Osteocyte (in vitro differentiated cells): ENCODE results near the gene ME2. TPM values are rescaled to one million over a fixed set of nuclear protein-coding genes. Genes with fewer than 3 reads are reported as not detected.
A peak's percentile ranks its signal among the peaks of the same experiment; 100 is the strongest.
"Not testable (repeated sequence)": the region's sequence is repeated elsewhere in the genome, so short reads cannot be mapped to it uniquely, and the experiment has no call there.

Experiments
- DNase-seq: peaks from one replicate; pipeline ENCODE4 v3.0.0; 2021; ENCODE audit warnings: mixed read lengths; ENCODE audit not compliant: unreplicated experiment; ENCODE audit errors: extremely low spot score
- H3K27ac Mint-ChIP-seq: one replicate; pipeline ENCODE4 v1.8.0; 2021; ENCODE audit warnings: mild to moderate bottlenecking, mixed read lengths; ENCODE audit not compliant: unreplicated experiment
- H3K27me3 Mint-ChIP-seq: one replicate; pipeline ENCODE4 v1.8.0; 2021; ENCODE audit warnings: mixed read lengths; ENCODE audit not compliant: unreplicated experiment
- H3K36me3 Mint-ChIP-seq: one replicate; pipeline ENCODE4 v1.8.0; 2021; ENCODE audit warnings: mixed read lengths; ENCODE audit not compliant: unreplicated experiment
- H3K4me1 Mint-ChIP-seq: one replicate; pipeline ENCODE4 v1.8.0; 2021; ENCODE audit warnings: mixed read lengths; ENCODE audit not compliant: unreplicated experiment
- H3K4me3 Mint-ChIP-seq: one replicate; pipeline ENCODE4 v1.8.0; 2021; ENCODE audit warnings: mild to moderate bottlenecking, moderate library complexity, mixed read lengths; ENCODE audit not compliant: unreplicated experiment
- H3K9me3 Mint-ChIP-seq: one replicate; pipeline ENCODE4 v1.8.0; 2021; ENCODE audit warnings: mixed read lengths; ENCODE audit not compliant: unreplicated experiment
- CTCF ChIP-seq: fragments of 200-600 bp; sonication (generic); IDR thresholded peaks from 2 replicates; pipeline ENCODE4 v1.5.0; 2021; ENCODE audit warnings: antibody characterized with exemption, mild to moderate bottlenecking, moderate library complexity
- total RNA-seq: library from RNA; stranded (reverse); gene quantifications from 2 replicates; pipeline ENCODE4 v1.2.1, GENCODE V29; 2021

The ME2 gene
- total RNA-seq, 1 donor from 2014 or later: 31.8 TPM

GRCh38 chr18:50850307-50851065, 28.4 kb upstream of the ME2 start:
- peaks cover 2% of the 10 kb centered on the region for H3K36me3 Mint-ChIP-seq
- H3K27ac Mint-ChIP-seq: no peak overlapping the region
- H3K27me3 Mint-ChIP-seq: peaks cover 32% of the 10 kb centered on the region
- DNase-seq: peak; percentile 36
- H3K4me3 Mint-ChIP-seq: no peak overlapping the region
- TF ChIP-seq CTCF: no peak
- H3K4me1 Mint-ChIP-seq: no peaks in the 10 kb centered on the region
- H3K9me3 Mint-ChIP-seq: no peaks in the 10 kb centered on the region

- Mint-ChIP-seq H3K36me3 (peaks cover 2% of the 10 kb centered on the region), H3K4me3 (no peak overlapping the region), H3K4me1 (no peaks in the 10 kb centered on the region), H3K9me3 (no peaks in the 10 kb centered on the region), H3K27ac (no peak overlapping the region), H3K27me3 (peaks cover 36% of the 10 kb centered on the region)
- TF ChIP-seq CTCF: no peak
- DNase-seq: no peak
Measured at GRCh38 chr18:50853863-50854271, 25.1 kb upstream of the ME2 start.

GRCh38 chr18:50855976-50856757, 22.8 kb upstream of the ME2 start:
- DNase-seq: no peak
- no peaks in the 10 kb centered on the region for H3K4me1 Mint-ChIP-seq
- no peak for TF ChIP-seq CTCF
- peaks cover 47% of the 10 kb centered on the region for H3K27me3 Mint-ChIP-seq
- H3K36me3 Mint-ChIP-seq: peaks cover 2% of the 10 kb centered on the region
- no peak overlapping the region for H3K4me3 Mint-ChIP-seq
- no peak overlapping the region for H3K27ac Mint-ChIP-seq
- H3K9me3 Mint-ChIP-seq: no peaks in the 10 kb centered on the region

GRCh38 chr18:50857166-50857565, 21.8 kb upstream of the ME2 start:
- H3K36me3 Mint-ChIP-seq, H3K4me1 Mint-ChIP-seq, H3K27ac Mint-ChIP-seq, DNase-seq, H3K4me3 Mint-ChIP-seq, H3K9me3 Mint-ChIP-seq: not testable (repeated sequence)
- H3K27me3 Mint-ChIP-seq: peaks cover 50% of the 10 kb centered on the region

- DNase-seq: no peak
- Mint-ChIP-seq H3K4me1 (no peaks in the 10 kb centered on the region), H3K27me3 (peaks cover 48% of the 10 kb centered on the region), H3K27ac (no peak overlapping the region), H3K36me3 (peaks cover 2% of the 10 kb centered on the region), H3K4me3 (no peak overlapping the region), H3K9me3 (no peaks in the 10 kb centered on the region)
- TF ChIP-seq CTCF: no peak
Measured at GRCh38 chr18:50857694-50858093, 21.2 kb upstream of the ME2 start.
